Psoas muscle (tissue), 8 donors: ENCODE data around the gene APCDD1. TPM values are rescaled to one million over a fixed set of nuclear protein-coding genes. Genes with fewer than 3 reads are reported as not detected.

Source experiments
- ATAC-seq, 4 donors: fragments of 200-7000 bp; cut with Tn5 transposase; one replicate each; pipeline ENCODE4 v1.9.1; 2020; ENCODE audit warnings: moderate library complexity in 3 of 4, mild to moderate bottlenecking in 2 of 4
- DNase-seq, 2 donors: peaks; one replicate each; pipeline ENCODE4 v3.0.0-alpha.2; 2020
- H3K27ac ChIP-seq: fragments of 200-600 bp; one replicate; pipeline ENCODE4 v1.8.0; 2022
- H3K27me3 ChIP-seq, 3 donors: fragments of 200-600 bp in 1 of 3; one replicate each; pipeline versions ENCODE4 v1.6.1 to v1.8.0; 2013 to 2022; ENCODE audit warnings: low read length in 2 of 3, mild to moderate bottlenecking in 2 of 3, moderate library complexity in 1 of 3; ENCODE audit not compliant: insufficient read depth in 3 of 3
- H3K36me3 ChIP-seq, 2 donors: fragments of 200-600 bp in 1 of 2; one replicate each; pipeline versions ENCODE4 v1.6.1 to v1.8.0; 2013 to 2022; ENCODE audit warnings: low read depth in 1 of 2, mild to moderate bottlenecking in 1 of 2, moderate library complexity in 1 of 2; ENCODE audit not compliant: insufficient read depth in 1 of 2
- H3K4me1 ChIP-seq: fragments of 200-600 bp; one replicate; pipeline ENCODE4 v1.8.0; 2022
- H3K4me3 ChIP-seq: fragments of 200-600 bp; one replicate; pipeline ENCODE4 v1.8.0; 2022; ENCODE audit warnings: mild to moderate bottlenecking
- H3K9me3 ChIP-seq: fragments of 200-600 bp; one replicate; pipeline ENCODE4 v1.8.0; 2022
- WGBS, 3 donors: extraction: QIAGEN DNeasy Blood & Tissue Kit; methylation state at CpG; one replicate each; pipeline versions ENCODE4 v1.1.6 to v1.1.7; 2013; 5-methylcytosine and 5-hydroxymethylcytosine counted together
- intact Hi-C, 2 donors: fragments of 100-400 bp; cut with DNase I; formaldehyde crosslinking; loops; one replicate each; pipeline versions ENCODE4 v1.11.0 to v1.14.2; 2022
- polyA plus RNA-seq, 3 donors: library from polyadenylated mRNA; stranded (reverse); fragments of 200-250 nt; gene quantifications; one replicate each; pipeline ENCODE4 v1.2.3, GENCODE V29; 2013
- total RNA-seq, 4 donors: library from RNA; stranded (reverse); fragmentation: NEBNext Ultra II Directional in 2 of 4; extraction: Animal tissue kit (Norgen Biotek cat#: 25700) in 2 of 4; gene quantifications; one replicate each; pipeline versions ENCODE4 v1.2.1 to v1.2.4, GENCODE V29; 2021 to 2023
- TF ChIP-seq, protein P1 (sequence below): fragments of 200-600 bp; IDR thresholded peaks from one replicate; pipeline ENCODE4 v1.8.0; 2022; ENCODE audit warnings: antibody characterized with exemption
- donor health status: healthy with polysubstance abuse.
- donor health status: DM: no; HTN: no; CAD: no; lungs with moderate emphysema.
- donor health status: Bipolar disorder and iron deficiency.
- donor health status: healthy.
- donor health status: DM: yes; HTN: yes; CAD: no.
- donor health status: DM: no; HTN: no; CAD: no.
- donor health status: DM: no; HTN: no; CAD: no.
- donor health status: DM: yes; HTN: yes; CAD: no.

APCDD1 gene
- total and polyA plus RNA-seq, 7 donors = 1.4 to 47.0 (median 6.3) TPM

DNA sequence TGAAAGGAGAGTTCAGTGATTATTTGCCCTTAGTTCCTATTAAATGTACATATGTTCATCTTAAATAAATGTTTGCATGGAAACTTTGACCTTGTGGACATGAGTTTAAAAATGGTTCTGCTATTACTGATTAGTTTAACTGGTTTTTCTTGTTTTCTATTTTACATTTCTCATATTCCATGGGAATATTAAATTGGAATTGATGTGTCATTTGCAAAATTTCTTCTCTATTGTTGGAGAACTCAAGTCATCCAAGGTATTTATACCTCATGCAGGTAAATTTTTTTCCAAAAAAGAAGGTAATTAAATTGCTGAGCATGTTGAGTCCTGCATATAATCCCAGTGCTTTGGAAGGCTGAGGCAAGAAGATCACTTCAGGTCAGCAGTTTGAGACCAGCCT, 45.4 kb upstream of the APCDD1 start:
- intact Hi-C loops = no loop called here
- H3K27ac ChIP-seq = no peak overlapping the region
- TF ChIP-seq, protein P1, sequence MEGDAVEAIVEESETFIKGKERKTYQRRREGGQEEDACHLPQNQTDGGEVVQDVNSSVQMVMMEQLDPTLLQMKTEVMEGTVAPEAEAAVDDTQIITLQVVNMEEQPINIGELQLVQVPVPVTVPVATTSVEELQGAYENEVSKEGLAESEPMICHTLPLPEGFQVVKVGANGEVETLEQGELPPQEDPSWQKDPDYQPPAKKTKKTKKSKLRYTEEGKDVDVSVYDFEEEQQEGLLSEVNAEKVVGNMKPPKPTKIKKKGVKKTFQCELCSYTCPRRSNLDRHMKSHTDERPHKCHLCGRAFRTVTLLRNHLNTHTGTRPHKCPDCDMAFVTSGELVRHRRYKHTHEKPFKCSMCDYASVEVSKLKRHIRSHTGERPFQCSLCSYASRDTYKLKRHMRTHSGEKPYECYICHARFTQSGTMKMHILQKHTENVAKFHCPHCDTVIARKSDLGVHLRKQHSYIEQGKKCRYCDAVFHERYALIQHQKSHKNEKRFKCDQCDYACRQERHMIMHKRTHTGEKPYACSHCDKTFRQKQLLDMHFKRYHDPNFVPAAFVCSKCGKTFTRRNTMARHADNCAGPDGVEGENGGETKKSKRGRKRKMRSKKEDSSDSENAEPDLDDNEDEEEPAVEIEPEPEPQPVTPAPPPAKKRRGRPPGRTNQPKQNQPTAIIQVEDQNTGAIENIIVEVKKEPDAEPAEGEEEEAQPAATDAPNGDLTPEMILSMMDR = no peak

DNA sequence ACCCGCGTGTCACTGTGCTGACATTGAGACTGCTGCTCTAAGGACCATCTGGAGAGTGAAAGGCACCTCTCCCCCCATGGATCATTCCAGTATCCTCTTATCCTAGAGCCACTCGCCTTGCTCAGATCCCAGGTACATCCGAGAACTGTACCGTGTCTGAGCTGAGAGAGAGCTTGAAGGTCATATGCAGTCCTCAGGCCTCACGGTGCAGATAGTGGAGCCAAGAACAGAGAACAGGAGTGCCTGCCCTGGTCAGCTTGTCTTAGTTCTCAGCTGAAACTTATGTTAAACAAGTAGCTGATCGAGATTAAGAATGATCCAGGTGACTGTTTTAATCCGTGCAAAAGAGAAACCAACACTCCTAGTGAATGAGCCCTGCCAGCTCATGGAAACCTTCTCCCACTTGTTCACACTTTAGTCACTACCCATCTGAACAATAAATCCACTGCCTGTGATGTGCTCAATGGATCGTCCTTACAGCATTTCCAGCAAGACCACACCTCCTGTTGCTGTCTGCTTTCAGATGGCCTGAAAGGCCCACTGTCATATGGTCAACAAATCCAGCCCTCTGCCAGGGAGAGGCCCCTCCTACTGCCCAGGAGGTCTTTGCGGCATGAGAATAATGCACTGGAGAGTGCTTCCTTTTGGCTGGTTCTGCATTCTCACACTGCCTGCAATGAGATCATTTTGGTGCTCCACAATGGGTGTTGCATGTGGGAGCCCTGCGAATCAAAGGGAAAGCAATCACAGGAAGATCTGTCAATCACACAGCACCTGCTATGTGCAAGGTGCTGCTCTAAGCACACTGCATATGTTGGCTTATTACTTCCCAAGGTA, 43.7 kb upstream of the APCDD1 start:
- Histone ChIP-seq H3K27ac (no peak overlapping the region), H3K4me1 (no peaks in the 10 kb centered on the region), H3K36me3 (no peaks in the 10 kb centered on the region), H3K4me3 (no peak overlapping the region), H3K9me3 (no peaks in the 10 kb centered on the region), H3K27me3 (peaks cover 0 to 4% (median 0%) of the 10 kb centered on the region in 3 donors)
- TF ChIP-seq, protein P1 = no peak
- ATAC-seq (no peak), DNase-seq (no peak)
- intact Hi-C loops = loop anchor here in 1 of 2 donors (10.0 kb wide), 1 partner anchor 56 kb away; no protein-coding TSS in a partner anchor
- WGBS, 3 donors = 72 to 79% (median 74%) methylated on average over 11 of the region's 11 CpGs

More for the DNA sequence above, 45.4 kb upstream of the APCDD1 start:
- H3K4me3 ChIP-seq = no peak overlapping the region
- no peak for ATAC-seq
- no peaks in the 10 kb centered on the region for H3K4me1 ChIP-seq
- H3K27me3 ChIP-seq = peaks cover 0 to 4% (median 2%) of the 10 kb centered on the region in 3 donors
- H3K9me3 ChIP-seq = no peaks in the 10 kb centered on the region
- DNase-seq = no peak
- H3K36me3 ChIP-seq = no peaks in the 10 kb centered on the region

DNA sequence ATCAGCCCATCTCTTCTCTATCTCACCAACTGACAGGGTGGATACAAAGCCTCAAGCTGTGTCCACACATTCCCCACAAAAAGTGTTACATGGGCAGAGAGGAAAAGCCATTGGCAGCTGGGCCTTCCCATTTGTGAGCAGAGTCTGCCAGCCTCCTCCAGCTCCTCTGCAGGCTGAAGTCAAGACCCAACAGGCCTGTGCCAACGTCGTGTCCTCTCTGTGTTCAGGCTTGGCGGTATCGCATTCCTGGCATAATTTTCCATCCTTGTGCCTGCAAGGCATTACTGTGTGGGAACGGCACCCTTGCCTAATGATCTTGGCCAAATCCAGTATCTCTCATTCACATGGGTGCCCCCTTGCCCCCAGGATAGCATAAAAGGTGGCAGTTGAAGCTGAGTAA, 41.5 kb upstream of the APCDD1 start:
- 23 to 47% (median 39%) methylated on average over 5 of the region's 5 CpGs for WGBS, 3 donors
- H3K9me3 ChIP-seq = no peaks in the 10 kb centered on the region
- H3K4me1 ChIP-seq = no peaks in the 10 kb centered on the region
- no peak for DNase-seq
- no peak overlapping the region for H3K4me3 ChIP-seq
- TF ChIP-seq, protein P1 = no peak
- intact Hi-C loops = loop anchor here in 1 of 2 donors (10.0 kb wide), 1 partner anchor 58 kb away; no protein-coding TSS in a partner anchor
- no peaks in the 10 kb centered on the region for H3K36me3 ChIP-seq
- no peaks in the 10 kb centered on the region for H3K27me3 ChIP-seq
- ATAC-seq = no peak
- no peak overlapping the region for H3K27ac ChIP-seq

DNA sequence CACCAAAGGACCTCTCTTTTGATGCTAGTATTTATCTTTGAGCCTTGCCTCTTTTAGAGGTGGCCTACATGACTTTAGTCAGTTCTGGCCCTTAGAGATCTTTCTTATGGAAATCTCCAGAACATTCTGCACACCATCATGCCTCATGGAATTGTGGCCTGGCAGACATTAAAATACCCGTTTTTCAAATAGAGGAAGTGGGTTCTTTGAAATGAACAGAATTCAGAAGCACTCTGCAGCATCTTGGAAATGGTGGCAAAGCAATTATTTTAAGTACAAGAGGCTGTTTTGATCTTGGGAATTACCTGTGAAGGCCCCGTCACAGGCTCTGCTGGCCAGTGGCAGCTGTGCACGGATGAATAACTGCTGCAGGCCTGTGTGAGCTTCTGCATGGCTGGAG, 40.7 kb upstream of the APCDD1 start:
- intact Hi-C loops = loop anchor here in 1 of 2 donors (10.0 kb wide), 1 partner anchor 59 kb away; no protein-coding TSS in a partner anchor
- DNase-seq (no peak), ATAC-seq (no peak)
- TF ChIP-seq, protein P1 = no peak
- Histone ChIP-seq H3K27me3 (no peaks in the 10 kb centered on the region), H3K27ac (no peak overlapping the region), H3K4me1 (no peaks in the 10 kb centered on the region), H3K36me3 (no peaks in the 10 kb centered on the region), H3K9me3 (no peaks in the 10 kb centered on the region), H3K4me3 (no peak overlapping the region)
- whole genome bisulfite sequencing, 3 donors = 69 to 87% (median 87%) methylated on average over 3 of the region's 3 CpGs
